HEK293 (cell line): ENCODE measurements around the gene RNPEP.
A peak's percentile ranks its signal among the peaks of the same experiment; 100 is the strongest.

Source experiments
- ATF2 ChIP-seq: fragments of 450-650 bp; formaldehyde crosslinking; IDR thresholded peaks from 2 replicates; pipeline ENCODE4 v1.5.1; 2016; ENCODE audit warnings: missing biosample characterization, missing genetic modification characterization, low read depth
- BCL11B ChIP-seq: fragments of 450-650 bp; formaldehyde crosslinking; IDR thresholded peaks from 2 replicates; pipeline ENCODE4 v1.5.1; 2016; ENCODE audit warnings: low read depth, missing biosample characterization, missing genetic modification characterization
- MZF1 ChIP-seq: fragments of 450-650 bp; formaldehyde crosslinking; IDR thresholded peaks from 2 replicates; pipeline ENCODE4 v1.5.1; 2017; ENCODE audit warnings: missing biosample characterization, missing genetic modification characterization, borderline replicate concordance
- PBX3 ChIP-seq: sonication (generic); formaldehyde crosslinking; IDR thresholded peaks from 2 replicates; pipeline ENCODE4 v1.8.1; 2022; ENCODE audit warnings: mild to moderate bottlenecking, moderate library complexity, missing genetic modification reagents
- REPIN1 ChIP-seq: fragments of 450-650 bp; formaldehyde crosslinking; IDR thresholded peaks from 2 replicates; pipeline ENCODE4 v1.5.1; 2017; ENCODE audit warnings: missing biosample characterization, missing genetic modification characterization, low read depth
- ZBTB1 ChIP-seq: fragments of 450-650 bp; formaldehyde crosslinking; IDR thresholded peaks from 2 replicates; pipeline ENCODE4 v1.5.1; 2016; ENCODE audit warnings: missing biosample characterization, missing genetic modification characterization
- ZBTB48 ChIP-seq: fragments of 450-650 bp; formaldehyde crosslinking; IDR thresholded peaks from 2 replicates; pipeline ENCODE4 v1.5.1; 2016; ENCODE audit warnings: missing biosample characterization, missing genetic modification characterization
- ZEB2 ChIP-seq: fragments of 450-650 bp; formaldehyde crosslinking; IDR thresholded peaks from 2 replicates; pipeline ENCODE4 v1.5.1; 2016; ENCODE audit warnings: missing biosample characterization, missing genetic modification characterization
- ZNF140 ChIP-seq: fragments of 450-650 bp; formaldehyde crosslinking; IDR thresholded peaks from 2 replicates; pipeline ENCODE4 v1.5.1; 2016; ENCODE audit warnings: missing biosample characterization, missing genetic modification characterization
- ZNF202 ChIP-seq: fragments of 450-650 bp; formaldehyde crosslinking; IDR thresholded peaks from 2 replicates; pipeline ENCODE4 v1.5.1; 2016; ENCODE audit warnings: missing biosample characterization, missing genetic modification characterization, borderline replicate concordance
- ZNF221 ChIP-seq: fragments of 450-650 bp; formaldehyde crosslinking; IDR thresholded peaks from 2 replicates; pipeline ENCODE4 v1.5.1; 2017; ENCODE audit warnings: missing biosample characterization, missing genetic modification characterization, borderline replicate concordance
- ZNF266 ChIP-seq: fragments of 450-650 bp; formaldehyde crosslinking; IDR thresholded peaks from 2 replicates; pipeline ENCODE4 v1.5.1; 2016; ENCODE audit warnings: missing biosample characterization, missing genetic modification characterization, low read depth
- ZNF274 ChIP-seq, 2 experiments: fragments of 200-500 bp in 1 of 2; fragments of 450-650 bp in 1 of 2; sonication (Bioruptor generic) in 1 of 2; formaldehyde crosslinking in 1 of 2; IDR thresholded peaks; 2 replicates each; pipeline versions ENCODE4 v1.5.1 to v1.6.1; 2014 to 2016; ENCODE audit warnings: borderline replicate concordance in 1 of 2, inconsistent platforms in 1 of 2, low read length in 1 of 2, missing biosample characterization in 1 of 2, missing genetic modification characterization in 1 of 2
- ZNF292 ChIP-seq: fragments of 450-650 bp; formaldehyde crosslinking; IDR thresholded peaks from 2 replicates; pipeline ENCODE4 v1.5.1; 2016; ENCODE audit warnings: low read depth, missing biosample characterization, missing genetic modification characterization, borderline replicate concordance
- ZNF311 ChIP-seq: fragments of 450-650 bp; formaldehyde crosslinking; IDR thresholded peaks from 2 replicates; pipeline ENCODE4 v1.5.1; 2017; ENCODE audit warnings: missing biosample characterization, missing genetic modification characterization, borderline replicate concordance
- ZNF335 ChIP-seq: fragments of 450-650 bp; formaldehyde crosslinking; conservative IDR thresholded peaks from 2 replicates; pipeline ENCODE4 v1.5.1; 2016; ENCODE audit warnings: missing biosample characterization, missing genetic modification characterization
- ZNF473 ChIP-seq: fragments of 450-650 bp; formaldehyde crosslinking; IDR thresholded peaks from 2 replicates; pipeline ENCODE4 v1.5.1; 2017; ENCODE audit warnings: missing biosample characterization, missing genetic modification characterization
- ZNF514 ChIP-seq: fragments of 450-650 bp; formaldehyde crosslinking; IDR thresholded peaks from 2 replicates; pipeline ENCODE4 v1.5.1; 2016; ENCODE audit warnings: missing biosample characterization, missing genetic modification characterization
- ZNF560 ChIP-seq: fragments of 450-650 bp; formaldehyde crosslinking; IDR thresholded peaks from 2 replicates; pipeline ENCODE4 v1.5.1; 2017; ENCODE audit warnings: missing biosample characterization, missing genetic modification characterization, borderline replicate concordance
- ZNF600 ChIP-seq: fragments of 450-650 bp; formaldehyde crosslinking; IDR thresholded peaks from 2 replicates; pipeline ENCODE4 v1.5.1; 2016; ENCODE audit warnings: missing biosample characterization, missing genetic modification characterization
- ZNF623 ChIP-seq: fragments of 450-650 bp; formaldehyde crosslinking; IDR thresholded peaks from 2 replicates; pipeline ENCODE4 v1.5.1; 2016; ENCODE audit warnings: missing biosample characterization, missing genetic modification characterization
- ZNF639 ChIP-seq: fragments of 450-650 bp; formaldehyde crosslinking; IDR thresholded peaks from 2 replicates; pipeline ENCODE4 v1.5.1; 2016; ENCODE audit warnings: missing biosample characterization, missing genetic modification characterization
- ZNF670 ChIP-seq: fragments of 450-650 bp; formaldehyde crosslinking; IDR thresholded peaks from 2 replicates; pipeline ENCODE4 v1.5.1; 2016; ENCODE audit warnings: missing biosample characterization, missing genetic modification characterization, low read depth
- ZNF701 ChIP-seq: fragments of 450-650 bp; formaldehyde crosslinking; IDR thresholded peaks from 2 replicates; pipeline ENCODE4 v1.5.1; 2016; ENCODE audit warnings: missing biosample characterization, missing genetic modification characterization
- ZNF768 ChIP-seq: fragments of 450-650 bp; formaldehyde crosslinking; IDR thresholded peaks from 2 replicates; pipeline ENCODE4 v1.5.1; 2018; ENCODE audit warnings: missing biosample characterization, mild to moderate bottlenecking, missing genetic modification characterization
- ZNF785 ChIP-seq: fragments of 450-650 bp; formaldehyde crosslinking; IDR thresholded peaks from 2 replicates; pipeline ENCODE4 v1.5.1; 2016; ENCODE audit warnings: missing biosample characterization, missing genetic modification characterization
- ZSCAN18 ChIP-seq: fragments of 450-650 bp; formaldehyde crosslinking; IDR thresholded peaks from 2 replicates; pipeline ENCODE4 v1.5.1; 2016; ENCODE audit warnings: missing biosample characterization, missing genetic modification characterization
- ZSCAN30 ChIP-seq: fragments of 450-650 bp; IDR thresholded peaks from 2 replicates; pipeline ENCODE4 v1.5.1; 2018; ENCODE audit warnings: missing biosample characterization, mild to moderate bottlenecking, missing genetic modification characterization, moderate library complexity
- ZSCAN5A ChIP-seq: fragments of 450-650 bp; formaldehyde crosslinking; IDR thresholded peaks from 2 replicates; pipeline ENCODE4 v1.5.1; 2016; ENCODE audit warnings: missing biosample characterization, missing genetic modification characterization
- TF ChIP-seq, protein P1 (sequence below): fragments of 450-650 bp; formaldehyde crosslinking; IDR thresholded peaks from 2 replicates; pipeline ENCODE4 v1.5.1; 2016; ENCODE audit warnings: missing biosample characterization, missing genetic modification characterization

The RNPEP gene

GRCh38 chr1:201955009-201955728 is 27.3 kb upstream of the RNPEP start, which contains the start of gene TIMM17A (continued):
- TF ChIP-seq ZNF639 (tag by site-specific recombination) (peak; percentile 71; the same call in 1 of the 2 replicates), ZNF600 (tag by site-specific recombination) (no peak), ZNF221 (tag by site-specific recombination) (no peak), ZSCAN5A (no peak), ZBTB48 (tag by site-specific recombination) (0 out of 2 replicates have a peak, but pooled peaks have one; percentile 15), ZNF202 (tag by site-specific recombination) (no peak), ZSCAN30 (tag by site-specific recombination) (no peak; the same call in 1 of the 2 replicates), ZNF514 (tag by site-specific recombination) (no peak), ZNF670 (tag by site-specific recombination) (no peak), PBX3 (CRISPR knock-in tag) (peak; percentile 57; the same call in 1 of the 2 replicates), ZBTB1 (tag by site-specific recombination) (no peak), ZNF701 (tag by site-specific recombination) (no peak), ZNF292 (tag by site-specific recombination) (0 out of 2 replicates have a peak, but pooled peaks have one; percentile 4), ZNF274 (IDR thresholded peaks at IDR 0.05; ENCODE audit: low read length) (no peak), ZNF274 (tag by site-specific recombination; IDR thresholded peaks at IDR 0.05; ENCODE audit: borderline replicate concordance) (no peak), ZNF311 (tag by site-specific recombination) (no peak), BCL11B (tag by site-specific recombination) (peak; percentile 95), ZNF785 (tag by site-specific recombination) (peak; percentile 94), ZNF623 (tag by site-specific recombination) (no peak), MZF1 (no peak), ZNF266 (tag by site-specific recombination) (no peak), ZNF473 (no peak), ZNF560 (no peak), ZEB2 (tag by site-specific recombination) (peak; percentile 64; the same call in 1 of the 2 replicates), ATF2 (tag by site-specific recombination) (no peak; the same call in 1 of the 2 replicates), ZNF768 (no peak), ZNF335 (tag by site-specific recombination) (peak; percentile 92), REPIN1 (tag by site-specific recombination) (no peak), ZNF140 (no peak), ZSCAN18 (tag by site-specific recombination) (0 out of 2 replicates have a peak, but pooled peaks have one; percentile 30)
- TF ChIP-seq, protein P1, sequence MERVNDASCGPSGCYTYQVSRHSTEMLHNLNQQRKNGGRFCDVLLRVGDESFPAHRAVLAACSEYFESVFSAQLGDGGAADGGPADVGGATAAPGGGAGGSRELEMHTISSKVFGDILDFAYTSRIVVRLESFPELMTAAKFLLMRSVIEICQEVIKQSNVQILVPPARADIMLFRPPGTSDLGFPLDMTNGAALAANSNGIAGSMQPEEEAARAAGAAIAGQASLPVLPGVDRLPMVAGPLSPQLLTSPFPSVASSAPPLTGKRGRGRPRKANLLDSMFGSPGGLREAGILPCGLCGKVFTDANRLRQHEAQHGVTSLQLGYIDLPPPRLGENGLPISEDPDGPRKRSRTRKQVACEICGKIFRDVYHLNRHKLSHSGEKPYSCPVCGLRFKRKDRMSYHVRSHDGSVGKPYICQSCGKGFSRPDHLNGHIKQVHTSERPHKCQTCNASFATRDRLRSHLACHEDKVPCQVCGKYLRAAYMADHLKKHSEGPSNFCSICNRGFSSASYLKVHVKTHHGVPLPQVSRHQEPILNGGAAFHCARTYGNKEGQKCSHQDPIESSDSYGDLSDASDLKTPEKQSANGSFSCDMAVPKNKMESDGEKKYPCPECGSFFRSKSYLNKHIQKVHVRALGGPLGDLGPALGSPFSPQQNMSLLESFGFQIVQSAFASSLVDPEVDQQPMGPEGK = peak; percentile 87
